Ishikawa (cell line): ENCODE measurements around the gene COL26A1.

Experiments used
- CEBPB ChIP-seq: IDR thresholded peaks from 2 replicates; pipeline ENCODE4 v1.6.1; 2012
- CREB1 ChIP-seq: IDR thresholded peaks from 2 replicates; pipeline ENCODE4 v1.6.1; 2012; ENCODE audit warnings: low read depth
- EGR1 ChIP-seq: IDR thresholded peaks from 2 replicates; pipeline ENCODE4 v1.6.1; 2012
- EP300 ChIP-seq: IDR thresholded peaks from 2 replicates; pipeline ENCODE4 v1.6.1; 2012; ENCODE audit warnings: borderline replicate concordance
- FOXM1 ChIP-seq: IDR thresholded peaks from 2 replicates; pipeline ENCODE4 v1.6.1; 2012; ENCODE audit warnings: low read depth, borderline replicate concordance
- MAX ChIP-seq: IDR thresholded peaks from 2 replicates; pipeline ENCODE4 v1.6.1; 2012
- NFIC ChIP-seq: IDR thresholded peaks from 2 replicates; pipeline ENCODE4 v1.6.1; 2012
- RAD21 ChIP-seq: IDR thresholded peaks from 2 replicates; pipeline ENCODE4 v1.6.1; 2012; ENCODE audit warnings: low read depth
- REST ChIP-seq: IDR thresholded peaks from 2 replicates; pipeline ENCODE4 v1.6.1; 2012; ENCODE audit warnings: low read depth, mild to moderate bottlenecking
- TAF1 ChIP-seq: IDR thresholded peaks from 2 replicates; pipeline ENCODE4 v1.6.1; 2012; ENCODE audit warnings: low read depth, mild to moderate bottlenecking
- TCF12 ChIP-seq: IDR thresholded peaks from 2 replicates; pipeline ENCODE4 v1.6.1; 2012; ENCODE audit warnings: low read depth
- TEAD4 ChIP-seq: IDR thresholded peaks from 2 replicates; pipeline ENCODE4 v1.6.1; 2012
- USF1 ChIP-seq: IDR thresholded peaks from 2 replicates; pipeline ENCODE4 v1.6.1; 2012
- YY1 ChIP-seq: IDR thresholded peaks from 2 replicates; pipeline ENCODE4 v1.6.1; 2012; ENCODE audit warnings: low read depth
- ZBTB7A ChIP-seq: IDR thresholded peaks from 2 replicates; pipeline ENCODE4 v1.6.1; 2012; ENCODE audit warnings: low read depth

COL26A1 gene

GRCh38 chr7:101554584-101555268, 192.1 kb downstream of the COL26A1 start:
- TF ChIP-seq USF1 (no peak), TCF12 (no peak), YY1 (no peak), TAF1 (no peak), CREB1 (no peak), EGR1 (no peak)

- TF ChIP-seq REST, result no peak
- TF ChIP-seq ZBTB7A, result no peak
- no peak for TF ChIP-seq USF1
- TF ChIP-seq FOXM1, result no peak
- TF ChIP-seq MAX, result no peak
- TF ChIP-seq CEBPB, result no peak
- no peak for TF ChIP-seq RAD21
- TF ChIP-seq CREB1, result no peak
Observed at GRCh38 chr7:101555269-101555920, 192.7 kb downstream of the COL26A1 start.

- TF ChIP-seq NFIC (no peak), EP300 (no peak)
Observed at GRCh38 chr7:101555921-101556275, 193.2 kb downstream of the COL26A1 start.

- TF ChIP-seq EP300 (no peak), NFIC (no peak), RAD21 (no peak), EGR1 (no peak), YY1 (no peak), MAX (no peak), CEBPB (no peak), FOXM1 (no peak), USF1 (no peak), TCF12 (no peak), TAF1 (no peak), TEAD4 (no peak), CREB1 (no peak), ZBTB7A (no peak), REST (no peak)
Observed at GRCh38 chr7:101556453-101556968, 193.8 kb downstream of the COL26A1 start.

- TF ChIP-seq YY1, result no peak
- no peak for TF ChIP-seq FOXM1
- no peak for TF ChIP-seq REST
- TF ChIP-seq TEAD4, result no peak
Observed at GRCh38 chr7:101557421-101557820, 194.7 kb downstream of the COL26A1 start.
